ENCODE results near the gene RNASE9.
"Not testable (repeated sequence)": the region's sequence is repeated elsewhere in the genome, so short reads cannot be mapped to it uniquely, and the experiment has no call there.

Gene RNASE9

GRCh38 chr14:20560961-20561360, at the start of gene RNASE9:
RNASE9 (minus strand) TSS chr14:20561047.
- DNase-seq: no peak

GRCh38 chr14:20610002-20610765, 49.3 kb upstream of the RNASE9 start:
- peak; percentile 91 for DNase-seq

- DNase-seq: peak; percentile 95
Measured at GRCh38 chr14:20609215-20610001, 48.6 kb upstream of the RNASE9 start.

DNA sequence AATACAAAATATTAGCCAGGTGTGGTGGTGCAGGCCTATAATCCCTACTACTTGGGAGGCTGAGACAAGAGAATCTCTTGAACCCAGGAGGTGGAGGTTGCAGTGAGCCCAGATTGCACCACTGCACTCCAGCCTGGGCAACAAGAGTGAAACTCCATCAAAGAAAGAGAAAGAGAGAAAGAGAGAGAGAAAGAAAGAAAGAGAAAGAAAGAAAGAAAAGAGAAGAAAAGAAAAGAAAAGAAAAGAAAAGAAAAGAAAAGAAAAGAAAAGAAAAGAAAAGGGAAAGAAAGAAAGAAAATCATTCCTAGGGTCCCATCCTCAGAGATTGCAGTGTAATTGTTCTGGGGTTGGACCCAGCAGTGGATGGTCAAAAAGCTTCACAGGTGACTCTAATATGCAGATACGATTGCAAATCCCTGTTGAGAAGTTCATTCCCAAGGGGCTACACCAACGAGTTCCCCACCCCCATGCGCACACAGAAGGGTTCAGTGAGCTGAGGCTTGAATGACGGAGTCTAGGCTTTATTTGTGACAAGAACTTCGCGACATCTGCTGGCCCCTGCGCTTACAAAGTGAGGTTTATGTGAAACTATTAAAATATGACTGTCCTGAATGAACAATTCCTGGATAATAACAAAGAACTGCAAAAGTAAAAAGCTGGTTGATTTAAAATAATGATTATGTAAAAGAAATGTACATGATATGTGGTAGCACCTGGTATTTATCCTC, 47.7 kb upstream of the RNASE9 start:
- no peak for DNase-seq

GRCh38 chr14:20607617-20608016, 46.8 kb upstream of the RNASE9 start:
- DNase-seq: no peak

DNA sequence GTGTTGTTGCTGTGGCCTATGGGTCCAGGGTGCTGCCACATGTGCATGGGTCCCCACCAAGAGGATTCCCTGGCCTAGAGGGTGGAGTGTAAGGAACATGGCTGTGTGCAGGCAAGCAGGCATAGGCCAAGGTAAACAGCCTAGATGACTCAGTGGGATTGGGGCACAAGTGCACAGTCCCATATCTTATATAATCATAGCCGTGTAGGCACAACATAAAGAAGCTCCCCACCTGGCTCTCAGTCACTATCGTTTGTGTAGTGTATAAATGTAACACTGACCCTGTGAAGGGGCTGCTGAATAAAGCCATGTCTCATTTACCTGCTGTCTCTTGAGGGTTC, 46.0 kb upstream of the RNASE9 start:
- DNase-seq: no peak

GRCh38 chr14:20606190-20606901, 45.5 kb upstream of the RNASE9 start:
- DNase-seq: peak; percentile 68

DNA sequence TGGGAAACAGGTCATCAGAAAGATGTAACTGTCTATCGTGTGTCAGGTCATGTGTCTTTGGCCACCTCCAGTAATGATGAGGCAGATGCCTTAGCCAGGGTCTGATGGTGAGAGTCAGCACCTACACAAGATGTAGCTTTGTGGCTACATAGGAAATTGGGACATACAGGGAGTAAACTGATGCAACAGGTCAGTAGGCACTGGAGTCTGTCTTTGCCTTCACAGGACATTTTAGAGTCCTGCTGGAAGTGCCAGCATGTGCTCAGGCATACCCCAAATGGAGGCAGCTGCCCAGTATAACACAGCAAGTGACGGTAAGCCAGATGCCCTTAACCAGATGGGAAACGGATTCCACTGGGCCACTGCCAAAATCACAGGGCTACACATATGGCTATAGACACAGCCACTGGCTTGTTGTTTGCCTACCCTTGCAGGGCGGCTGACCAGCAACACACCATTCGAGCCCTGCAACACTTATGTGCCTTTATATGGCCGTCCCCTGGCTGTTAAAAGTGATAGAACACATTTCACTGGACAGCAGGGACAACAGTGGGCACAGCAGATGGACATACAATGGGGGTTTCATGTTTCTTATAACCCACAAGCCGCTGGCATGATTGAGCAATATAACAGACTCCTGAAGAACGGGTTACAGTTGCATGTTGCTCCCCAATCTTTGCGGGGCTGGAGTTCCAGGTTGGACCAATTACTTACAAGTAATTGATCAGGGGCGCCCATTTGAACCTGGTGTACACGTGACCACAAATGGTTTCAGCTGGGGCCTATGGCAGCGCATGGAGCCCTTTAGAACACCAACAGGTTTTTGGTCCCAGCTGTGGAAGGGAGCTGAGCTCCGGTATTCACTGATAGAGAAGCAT, 43.2 kb upstream of the RNASE9 start:
- no peak for DNase-seq

DNA sequence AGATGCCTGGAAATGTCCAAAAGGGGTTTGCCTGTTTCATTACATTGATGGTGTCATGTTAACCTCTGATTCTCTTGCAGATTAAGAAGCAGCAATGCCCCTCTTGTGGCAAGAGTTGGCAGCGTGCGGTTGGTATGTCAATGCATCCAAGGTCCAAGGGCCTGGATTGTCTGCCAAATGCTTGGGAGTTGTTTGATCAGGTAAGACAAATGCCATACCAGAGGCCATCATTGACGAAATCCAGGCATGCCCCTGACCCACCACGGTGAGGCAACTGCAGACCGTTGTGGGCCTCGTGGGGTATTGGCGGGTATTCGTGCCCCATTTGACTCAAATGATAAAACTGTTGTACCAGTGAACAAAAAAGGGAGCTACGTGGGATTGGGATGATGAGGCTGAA, 41.7 kb upstream of the RNASE9 start:
- no peak for DNase-seq

- DNase-seq: no peak
Measured at GRCh38 chr14:20601522-20601921, 40.7 kb upstream of the RNASE9 start.

- DNase-seq: no peak
Measured at GRCh38 chr14:20597108-20597507, 36.3 kb upstream of the RNASE9 start.

GRCh38 chr14:20595726-20596125, 34.9 kb upstream of the RNASE9 start:
- DNase-seq: not testable (repeated sequence)

DNA sequence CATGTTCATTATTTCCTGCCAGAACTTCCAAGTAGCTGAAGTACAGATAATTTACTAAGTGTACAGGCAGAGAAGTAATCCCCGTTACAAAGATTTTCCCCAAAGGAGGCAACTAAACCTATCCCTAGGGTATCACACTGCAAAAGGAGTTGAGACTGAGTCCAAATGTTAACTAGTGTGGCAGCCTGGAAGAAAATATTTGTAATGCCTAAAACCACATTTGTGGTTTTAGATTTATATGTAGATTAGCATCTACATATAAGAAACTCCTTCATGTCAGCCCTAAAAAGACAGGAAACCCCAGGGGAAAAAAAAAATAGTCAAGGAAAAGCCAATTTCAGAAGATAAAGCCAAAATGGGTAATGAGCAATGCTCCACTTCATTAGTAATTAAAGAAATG, 31.7 kb upstream of the RNASE9 start:
- DNase-seq: peak; percentile 36

DNA sequence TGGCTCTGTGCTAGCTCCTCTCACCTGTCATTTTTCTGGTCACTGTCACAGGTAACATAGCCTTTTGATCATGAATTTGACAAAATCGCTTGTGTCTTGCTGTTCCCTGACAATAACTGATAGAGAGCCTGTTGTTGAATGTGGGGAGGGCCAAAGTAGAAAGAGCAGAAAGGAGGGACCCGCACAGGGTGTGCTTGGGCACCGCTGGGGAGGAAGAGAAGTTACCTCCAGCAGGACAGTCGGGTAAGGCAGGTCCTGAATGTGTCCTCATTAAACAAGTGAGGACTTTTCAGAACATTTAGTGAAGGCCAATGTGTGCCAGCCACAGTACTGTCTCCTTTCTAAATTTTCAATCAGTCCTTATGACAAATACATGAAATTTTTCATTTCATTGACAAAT, 30.4 kb upstream of the RNASE9 start, which contains the start of gene RNASE12:
Gene RNASE12, minus strand, starts transcription at position 142 of the 400 bp plus-strand sequence. CDS start 653 bp downstream, outside the sequence.
- DNase-seq: no peak

GRCh38 chr14:20587489-20588154, 26.8 kb upstream of the RNASE9 start, which contains the start of gene RNASE11:
RNASE11 (minus strand) TSS chr14:20588001.
- DNase-seq: no peak

DNA sequence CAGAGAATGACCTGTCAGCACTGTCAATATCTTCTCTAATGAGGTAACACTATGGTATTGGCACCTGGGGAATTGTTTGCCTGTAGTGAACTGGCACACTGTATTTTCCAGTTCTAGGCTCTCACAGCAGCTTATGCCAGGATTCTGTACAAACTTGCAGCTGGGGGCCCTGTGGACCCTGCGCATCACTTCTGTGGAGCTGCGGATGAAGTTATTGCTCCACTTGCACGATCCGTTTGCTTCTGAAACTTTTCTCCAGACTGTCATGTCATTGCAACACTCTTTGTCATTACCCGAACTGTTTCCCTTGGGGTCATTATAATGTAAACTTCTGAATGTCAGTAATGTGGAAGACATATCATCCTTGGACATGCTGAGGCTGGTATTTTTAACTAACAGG, 23.1 kb upstream of the RNASE9 start:
- DNase-seq: no peak

DNA sequence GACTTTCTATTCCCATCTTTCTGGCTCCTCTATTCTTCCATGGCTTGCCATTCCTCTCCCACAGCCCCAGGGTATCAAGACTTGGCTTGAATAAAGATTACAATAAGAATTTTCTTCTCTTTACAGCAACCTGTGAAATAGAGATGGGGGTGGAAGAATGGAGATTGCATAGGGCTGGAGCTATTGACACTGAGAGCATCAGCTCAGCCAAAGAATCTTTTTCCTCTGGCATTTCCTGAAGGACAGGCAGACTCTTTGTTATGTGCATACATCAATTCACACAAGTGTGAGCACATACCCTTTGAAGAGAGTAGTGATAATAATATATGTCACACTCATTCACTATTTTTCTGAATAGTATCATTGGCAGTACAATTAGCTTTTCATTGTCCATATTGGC, 22.3 kb upstream of the RNASE9 start:
- DNase-seq: no peak

GRCh38 chr14:20580242-20580641, 19.4 kb upstream of the RNASE9 start:
- peak; percentile 60 for DNase-seq

GRCh38 chr14:20578784-20579502, 18.1 kb upstream of the RNASE9 start:
- DNase-seq: peak; percentile 39

GRCh38 chr14:20578325-20578724, 17.5 kb upstream of the RNASE9 start:
- DNase-seq: no peak
